IMR-90 (cell line): Measurements from ENCODE around the gene KIFAP3. TPM values are rescaled to one million over a fixed set of nuclear protein-coding genes. Genes with fewer than 3 reads are reported as not detected.

Experiments
- ATAC-seq: fragments of 200-7000 bp; cut with Tn5 transposase; 2 replicates; pipeline ENCODE4 v1.9.1; 2020; ENCODE audit warnings: low read depth, mild to moderate bottlenecking, moderate library complexity
- BruUV-seq: library from RNA; stranded (reverse); fragments of 400-500 nt; replicated peaks from 2 replicates; lab custom pipeline; 2021; lab: Mats Ljungman, UMichigan
- CTCF ChIA-PET: fragments of 300-600 bp; formaldehyde crosslinking; extraction: SDS; loops from one replicate; lab custom pipeline; 2021; ENCODE audit warnings: antibody characterized with exemption; lab: Yijun Ruan, JAX
- POLR2A ChIA-PET: fragments of 300-600 bp; sonication (Branson Sonifier 250); formaldehyde crosslinking; loops from one replicate; lab custom pipeline; 2022; ENCODE audit warnings: antibody characterized with exemption; ENCODE audit not compliant: unreplicated experiment; lab: Charles Lee
- DNase-seq: peaks from one replicate; pipeline ENCODE4 v3.0.0; 2013
- H2AFZ ChIP-seq: replicated peaks from 2 replicates; pipeline ENCODE3; 2013; ENCODE audit warnings: low read length, mild to moderate bottlenecking; ENCODE audit not compliant: poor library complexity
- H2AK5ac ChIP-seq: 2 replicates; pipeline ENCODE4 v1.6.1; 2013; ENCODE audit warnings: low read depth, low read length, inconsistent platforms
- H2AK9ac ChIP-seq: replicated peaks from 2 replicates; pipeline ENCODE3; 2013; ENCODE audit warnings: mild to moderate bottlenecking, low read depth, low read length, moderate library complexity; ENCODE audit not compliant: poor library complexity
- H2BK120ac ChIP-seq: 2 replicates; pipeline ENCODE4 v1.6.1; 2013; ENCODE audit warnings: low read depth, low read length, inconsistent platforms
- H2BK15ac ChIP-seq: 3 replicates; pipeline ENCODE4 v1.6.1; 2013; ENCODE audit warnings: low read depth, low read length, inconsistent platforms
- H2BK20ac ChIP-seq: 2 replicates; pipeline ENCODE4 v1.6.1; 2013; ENCODE audit warnings: low read depth, mild to moderate bottlenecking, inconsistent platforms, low read length, moderate library complexity
- H2BK5ac ChIP-seq: 2 replicates; pipeline ENCODE4 v1.6.1; 2013; ENCODE audit warnings: mild to moderate bottlenecking, low read depth, low read length, inconsistent platforms; ENCODE audit not compliant: poor library complexity, severe bottlenecking
- H3K14ac ChIP-seq: replicated peaks from 2 replicates; pipeline ENCODE4 v1.6.1; 2013; ENCODE audit warnings: low read depth, low read length, inconsistent platforms
- H3K18ac ChIP-seq: 2 replicates; pipeline ENCODE4 v1.6.1; 2013; ENCODE audit warnings: low read depth, low read length, control low read depth
- H3K23ac ChIP-seq: 2 replicates; pipeline ENCODE4 v1.6.1; 2013; ENCODE audit warnings: low read depth, low read length, inconsistent platforms
- H3K27ac ChIP-seq: 2 replicates; pipeline ENCODE4 v1.5.1; 2013; ENCODE audit warnings: mild to moderate bottlenecking, control low read depth, low read length; ENCODE audit not compliant: insufficient read depth
- H3K27me3 ChIP-seq: 2 replicates; pipeline ENCODE4 v1.6.1; 2013; ENCODE audit warnings: low read length; ENCODE audit not compliant: control insufficient read depth, insufficient read depth
- H3K36me3 ChIP-seq: 2 replicates; pipeline ENCODE4 v1.6.1; 2013; ENCODE audit warnings: low read length, mixed read lengths; ENCODE audit not compliant: control insufficient read depth, insufficient read depth
- H3K4ac ChIP-seq: 2 replicates; pipeline ENCODE4 v1.6.1; 2013; ENCODE audit warnings: low read depth, low read length, inconsistent platforms
- H3K4me1 ChIP-seq: 2 replicates; pipeline ENCODE4 v1.6.1; 2013; ENCODE audit warnings: low read length, mixed read lengths; ENCODE audit not compliant: control insufficient read depth, insufficient read depth
- H3K4me2 ChIP-seq: 2 replicates; pipeline ENCODE4 v1.6.1; 2013; ENCODE audit warnings: low read depth, mild to moderate bottlenecking, control low read depth, low read length, moderate library complexity
- H3K4me3 ChIP-seq: 2 replicates; pipeline ENCODE4 v1.5.1; 2013; ENCODE audit warnings: low read depth, mild to moderate bottlenecking, control low read depth, low read length, moderate library complexity; ENCODE audit not compliant: insufficient read depth
- H3K56ac ChIP-seq: 2 replicates; pipeline ENCODE4 v1.6.1; 2013; ENCODE audit warnings: low read length, inconsistent platforms; ENCODE audit not compliant: insufficient read depth; ENCODE audit errors: extremely low read depth
- H3K79me1 ChIP-seq, 2 experiments: 2 replicates each; pipeline ENCODE4 v1.6.1; 2013; ENCODE audit warnings: low read length in 2 of 2, inconsistent platforms in 1 of 2, low read depth in 1 of 2
- H3K9ac ChIP-seq: 2 replicates; pipeline ENCODE4 v1.6.1; 2013; ENCODE audit warnings: low read depth, low read length, control low read depth
- H3K9me1 ChIP-seq: 2 replicates; pipeline ENCODE4 v1.6.1; 2013; ENCODE audit warnings: low read length, inconsistent platforms; ENCODE audit not compliant: insufficient read depth
- H3K9me3 ChIP-seq: 2 replicates; pipeline ENCODE4 v1.6.1; 2013; ENCODE audit warnings: low read length; ENCODE audit not compliant: control insufficient read depth, insufficient read depth
- H4K20me1 ChIP-seq: 2 replicates; pipeline ENCODE4 v1.6.1; 2013; ENCODE audit warnings: low read length, inconsistent platforms; ENCODE audit not compliant: insufficient read depth
- H4K5ac ChIP-seq: 2 replicates; pipeline ENCODE4 v1.6.1; 2013; ENCODE audit warnings: mild to moderate bottlenecking, low read depth, low read length, control low read depth
- H4K8ac ChIP-seq, 2 experiments: 2 replicates each; pipeline ENCODE4 v1.6.1; 2013; ENCODE audit warnings: low read depth in 2 of 2, low read length in 2 of 2, control low read depth in 1 of 2, inconsistent platforms in 1 of 2
- H4K91ac ChIP-seq: 2 replicates; pipeline ENCODE4 v1.6.1; 2013; ENCODE audit warnings: low read depth, low read length, inconsistent platforms; ENCODE audit not compliant: insufficient read depth
- CEBPB ChIP-seq: IDR thresholded peaks from 2 replicates; pipeline ENCODE4 v1.6.1; 2012; ENCODE audit warnings: low read depth, low read length, improper control_type of control experiment
- CHD1 ChIP-seq: IDR thresholded peaks from 2 replicates; pipeline ENCODE4 v1.6.1; 2012; ENCODE audit warnings: low read depth, low read length, improper control_type of control experiment
- ELK1 ChIP-seq: fragments of 150-350 bp; IDR thresholded peaks from 2 replicates; pipeline ENCODE4 v1.6.1; 2016; ENCODE audit warnings: low read depth, mild to moderate bottlenecking, low read length, moderate library complexity, borderline replicate concordance
- FOS ChIP-seq: fragments of 150-350 bp; IDR thresholded peaks from 2 replicates; pipeline ENCODE4 v1.6.1; 2016; ENCODE audit warnings: low read depth, low read length
- MAFK ChIP-seq: IDR thresholded peaks from 2 replicates; pipeline ENCODE4 v1.6.1; 2012; ENCODE audit warnings: low read depth, low read length, improper control_type of control experiment
- NFE2L2 ChIP-seq: fragments of 150-350 bp; IDR thresholded peaks from 2 replicates; pipeline ENCODE4 v1.6.1; 2016; ENCODE audit warnings: low read depth, mild to moderate bottlenecking, low read length
- POLR2A ChIP-seq: IDR thresholded peaks from 2 replicates; pipeline ENCODE4 v1.6.1; 2012; ENCODE audit warnings: mild to moderate bottlenecking, low read depth, low read length
- RFX5 ChIP-seq: IDR thresholded peaks from 2 replicates; pipeline ENCODE4 v1.8.0; 2012; ENCODE audit warnings: low read depth, mild to moderate bottlenecking, low read length, moderate library complexity
- WGBS, 2 experiments: methylation state at CpG; one replicate each; pipeline versions ENCODE4 v1.1.5 to v1.1.7; 2013; ENCODE audit warnings: missing lambda C conversion rate in 2 of 2; ENCODE audit not compliant: insufficient read length in 1 of 2; ENCODE audit errors: extremely low coverage in 2 of 2; 5-methylcytosine and 5-hydroxymethylcytosine counted together
- dilution Hi-C: fragments of 300-500 bp; cut with HindIII; formaldehyde crosslinking; loops from one replicate; pipeline ENCODE4 v1.14.3; 2018; ENCODE audit warnings: low sequenced_read_pairs; ENCODE audit not compliant: unreplicated experiment
- in situ Hi-C: fragments of 300-500 bp; cut with MboI; formaldehyde crosslinking; loops from 3 replicates; pipeline ENCODE4 v1.14.3; 2019; ENCODE audit warnings: low sequenced_read_pairs, inconsistent platforms, mixed read lengths
- intact Hi-C: fragments of 100-400 bp; cut with micrococcal nuclease; formaldehyde crosslinking; loops from 2 replicates; pipeline ENCODE4 v1.10.0; 2022
- polyA plus RNA-seq, 3 experiments: library from polyadenylated mRNA; depleted of rRNA; stranded (reverse); fragments of >200 nt; gene quantifications; 2 replicates each; pipeline ENCODE4 v1.2.3, GENCODE V29; 2012; ENCODE audit warnings: low replicate concordance in 1 of 3
- total RNA-seq: library from RNA; depleted of rRNA; stranded (reverse); fragments of >200 nt; gene quantifications from 2 replicates; pipeline ENCODE4 v1.2.3, GENCODE V29; 2012
- TF ChIP-seq, protein P1 (sequence below): fragments of 150-350 bp; IDR thresholded peaks from 2 replicates; pipeline ENCODE4 v1.6.1; 2017; ENCODE audit warnings: mild to moderate bottlenecking, antibody characterized with exemption, low read length, low read depth

KIFAP3 gene
- total and polyA plus RNA-seq, 2 of the 4 experiments (the other 2 are of a cell fraction), result 10.5 to 10.9 TPM

DNA sequence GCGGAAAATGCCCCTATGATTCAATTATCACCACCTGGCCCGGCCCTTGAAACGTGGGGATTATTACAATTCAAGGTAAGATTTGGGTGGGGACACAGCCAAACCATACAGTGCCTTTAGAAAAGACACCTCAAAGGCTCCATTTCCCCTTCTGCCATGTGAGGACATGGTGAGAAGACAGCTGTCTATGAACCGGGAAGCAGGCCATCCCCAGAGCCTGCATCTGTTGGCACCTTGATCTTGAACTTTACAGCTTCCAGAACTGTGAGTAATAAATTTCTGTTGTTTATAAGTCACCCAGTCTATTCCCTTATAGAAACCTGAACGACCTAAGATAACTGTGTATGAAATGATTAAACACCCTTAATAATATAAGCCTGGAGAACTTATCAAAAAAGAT is 61.6 kb downstream of the KIFAP3 start:
- no peak for TF ChIP-seq CHD1
- no peak for TF ChIP-seq FOS
- no peak for TF ChIP-seq CEBPB
- TF ChIP-seq, protein P1, sequence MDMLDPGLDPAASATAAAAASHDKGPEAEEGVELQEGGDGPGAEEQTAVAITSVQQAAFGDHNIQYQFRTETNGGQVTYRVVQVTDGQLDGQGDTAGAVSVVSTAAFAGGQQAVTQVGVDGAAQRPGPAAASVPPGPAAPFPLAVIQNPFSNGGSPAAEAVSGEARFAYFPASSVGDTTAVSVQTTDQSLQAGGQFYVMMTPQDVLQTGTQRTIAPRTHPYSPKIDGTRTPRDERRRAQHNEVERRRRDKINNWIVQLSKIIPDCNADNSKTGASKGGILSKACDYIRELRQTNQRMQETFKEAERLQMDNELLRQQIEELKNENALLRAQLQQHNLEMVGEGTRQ, result no peak
- no peak for TF ChIP-seq ELK1
- no peak for TF ChIP-seq NFE2L2
- no peak for TF ChIP-seq POLR2A
- TF ChIP-seq RFX5, result no peak
- TF ChIP-seq MAFK, result no peak

More for the DNA sequence above, 61.6 kb downstream of the KIFAP3 start:
- Histone ChIP-seq H3K4me1 (no peaks in the 10 kb centered on the region), H2BK20ac (no peak overlapping the region), H3K9ac (no peak overlapping the region), H4K8ac (no peak overlapping the region), H2BK5ac (no peak overlapping the region), H2AK5ac (no peak overlapping the region), H3K9me1 (no peaks in the 10 kb centered on the region), H3K27me3 (no peaks in the 10 kb centered on the region), H3K27ac (no peak overlapping the region), H3K56ac (no peak overlapping the region), H3K14ac (no peak overlapping the region), H2BK120ac (no peak overlapping the region), H3K4ac (no peak overlapping the region), H4K5ac (no peak overlapping the region), H4K91ac (no peak overlapping the region), H3K79me1 (no peaks in the 10 kb centered on the region), H2AK9ac (no peak overlapping the region), H4K20me1 (no peaks in the 10 kb centered on the region), H3K9me3 (no peaks in the 10 kb centered on the region), H2BK15ac (no peak overlapping the region), H3K4me3 (no peak overlapping the region), H2AFZ (no peak overlapping the region), H3K4me2 (no peak overlapping the region), H3K18ac (no peak overlapping the region), H3K23ac (no peak overlapping the region), H3K36me3 (no peaks in the 10 kb centered on the region)
- no TSS peak for BruUV-seq
- ChIA-PET CTCF (no interaction called here), POLR2A (no interaction called here)
- intact Hi-C loops, result loop anchor here (2.0 kb wide), 1 partner anchor 752 kb away; no protein-coding TSS in a partner anchor
- WGBS, 2 experiments, result no CpG with 5 or more reads among the region's 5 CpGs
- dilution Hi-C loops, result no loop called here
- ATAC-seq, result no peak
- in situ Hi-C loops, result no loop called here
- DNase-seq, result no peak
